Measurements from ENCODE around the gene MIOS.
"Not testable (repeated sequence)": the region's sequence is repeated elsewhere in the genome, so short reads cannot be mapped to it uniquely, and the experiment has no call there.

Gene MIOS

GRCh38 chr7:7651479-7651878 is 84.8 kb downstream of the MIOS start:
- no peak for DNase-seq

- DNase-seq, result no peak
Measured at GRCh38 chr7:7652798-7653540, 86.3 kb downstream of the MIOS start.

GRCh38 chr7:7653593-7654187 is 87.0 kb downstream of the MIOS start:
- DNase-seq, result no peak

- DNase-seq, result no peak
Measured at GRCh38 chr7:7654964-7655715, 88.5 kb downstream of the MIOS start.

GRCh38 chr7:7656459-7656858 is 89.8 kb downstream of the MIOS start:
- not testable (repeated sequence) for DNase-seq
